ENCODE data around the gene TNNI3.

GRCh38 chr19:55134736-55135135 lies 22.8 kb downstream of the TNNI3 start:
- TF ChIP-seq, protein P1, sequence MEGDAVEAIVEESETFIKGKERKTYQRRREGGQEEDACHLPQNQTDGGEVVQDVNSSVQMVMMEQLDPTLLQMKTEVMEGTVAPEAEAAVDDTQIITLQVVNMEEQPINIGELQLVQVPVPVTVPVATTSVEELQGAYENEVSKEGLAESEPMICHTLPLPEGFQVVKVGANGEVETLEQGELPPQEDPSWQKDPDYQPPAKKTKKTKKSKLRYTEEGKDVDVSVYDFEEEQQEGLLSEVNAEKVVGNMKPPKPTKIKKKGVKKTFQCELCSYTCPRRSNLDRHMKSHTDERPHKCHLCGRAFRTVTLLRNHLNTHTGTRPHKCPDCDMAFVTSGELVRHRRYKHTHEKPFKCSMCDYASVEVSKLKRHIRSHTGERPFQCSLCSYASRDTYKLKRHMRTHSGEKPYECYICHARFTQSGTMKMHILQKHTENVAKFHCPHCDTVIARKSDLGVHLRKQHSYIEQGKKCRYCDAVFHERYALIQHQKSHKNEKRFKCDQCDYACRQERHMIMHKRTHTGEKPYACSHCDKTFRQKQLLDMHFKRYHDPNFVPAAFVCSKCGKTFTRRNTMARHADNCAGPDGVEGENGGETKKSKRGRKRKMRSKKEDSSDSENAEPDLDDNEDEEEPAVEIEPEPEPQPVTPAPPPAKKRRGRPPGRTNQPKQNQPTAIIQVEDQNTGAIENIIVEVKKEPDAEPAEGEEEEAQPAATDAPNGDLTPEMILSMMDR (IDR thresholded peaks at IDR 0.05; ENCODE audit: low read depth, low read length): no peak
- TF ChIP-seq MAX (IDR thresholded peaks at IDR 0.05; ENCODE audit: low read depth, low read length): no peak

All from NB4 (cell line).